GM21423 (cell line): ENCODE results near the gene FKBP2.
A peak's percentile ranks its signal among the peaks of the same experiment; 100 is the strongest.
"Not testable (repeated sequence)": the region's sequence is repeated elsewhere in the genome, so short reads cannot be mapped to it uniquely, and the experiment has no call there.

Experiments
- ATAC-seq: cut with Tn5 transposase; IDR thresholded peaks from one replicate; pipeline ENCODE4 v1.9.1; 2021; ENCODE audit warnings: mild to moderate bottlenecking, moderate library complexity; ENCODE audit not compliant: unreplicated experiment

Gene FKBP2

GRCh38 chr11:64232182-64232966 lies 8.5 kb upstream of the FKBP2 start:
- ATAC-seq: no peak

GRCh38 chr11:64232967-64233315 lies 8.0 kb upstream of the FKBP2 start:
- ATAC-seq: no peak

- ATAC-seq: peak; percentile 37
Observed at GRCh38 chr11:64233913-64234586, 6.8 kb upstream of the FKBP2 start, which contains the start of gene VEGFB. Gene VEGFB (plus strand): TSS chr11:64234584. CDS start chr11:64234834, 250 bp downstream.

GRCh38 chr11:64234647-64235379 lies 6.1 kb upstream of the FKBP2 start:
- ATAC-seq: no peak

GRCh38 chr11:64235437-64236161 lies 5.3 kb upstream of the FKBP2 start:
- ATAC-seq: no peak

- no peak for ATAC-seq
Observed at GRCh38 chr11:64237484-64237951, 3.4 kb upstream of the FKBP2 start.

GRCh38 chr11:64238076-64238475 lies 2.8 kb upstream of the FKBP2 start:
- no peak for ATAC-seq

- no peak for ATAC-seq
Observed at GRCh38 chr11:64238999-64239398, 1.9 kb upstream of the FKBP2 start.

GRCh38 chr11:64239662-64240434 lies 1.0 kb upstream of the FKBP2 start:
- ATAC-seq: no peak

GRCh38 chr11:64241241-64241490 lies 271 bp downstream of the FKBP2 start:
- ATAC-seq: peak; percentile 72

- peak; percentile 2 for ATAC-seq
Observed at GRCh38 chr11:64241491-64242374, 838 bp downstream of the FKBP2 start.

- no peak for ATAC-seq
Observed at GRCh38 chr11:64243236-64243854, 2.5 kb downstream of the FKBP2 start.

- ATAC-seq: no peak
Observed at GRCh38 chr11:64244107-64244506, 3.2 kb downstream of the FKBP2 start.

- no peak for ATAC-seq
Observed at GRCh38 chr11:64244966-64245365, 4.1 kb downstream of the FKBP2 start.

GRCh38 chr11:64245401-64245796 lies 4.5 kb downstream of the FKBP2 start:
- no peak for ATAC-seq

GRCh38 chr11:64245797-64246620 lies 5.1 kb downstream of the FKBP2 start:
- ATAC-seq: no peak

GRCh38 chr11:64246621-64246870 lies 5.7 kb downstream of the FKBP2 start:
- ATAC-seq: not testable (repeated sequence)
